ENCODE measurements around the gene SMARCC1. TPM values are rescaled to one million over a fixed set of nuclear protein-coding genes. Genes with fewer than 3 reads are reported as not detected.

Gene SMARCC1
- total RNA-seq, 1 donor from 2014 or later = 53.9 TPM

DNA sequence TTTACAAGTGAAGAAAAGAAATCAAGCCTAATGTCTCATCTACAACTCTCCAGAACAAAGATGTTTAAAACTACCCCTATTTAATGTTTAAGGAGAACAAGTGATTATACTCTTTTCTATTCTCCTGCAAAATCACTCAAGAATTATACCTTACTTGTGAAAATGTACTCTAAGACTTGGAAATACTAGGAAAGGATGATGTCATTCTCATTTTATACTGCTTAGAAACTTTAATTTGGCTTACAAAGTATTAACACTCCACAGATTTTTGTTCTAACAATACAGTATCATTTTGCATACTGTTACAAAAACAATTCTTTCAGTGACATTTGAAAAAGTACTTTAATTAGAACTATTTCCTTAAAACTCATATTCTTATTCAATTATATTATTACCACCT is 89.5 kb downstream of the SMARCC1 start:
- Histone ChIP-seq H3K27me3 (ENCODE audit: low read depth) (no peaks in the 10 kb centered on the region), H3K4me3 (no peak overlapping the region), H3K4me1 (no peaks in the 10 kb centered on the region), H3K27ac (no peak overlapping the region), H3K36me3 (peaks cover 90% of the 10 kb centered on the region), H3K9me3 (no peaks in the 10 kb centered on the region)
- ATAC-seq (no peak), DNase-seq (no peak)
- TF ChIP-seq, protein P1, sequence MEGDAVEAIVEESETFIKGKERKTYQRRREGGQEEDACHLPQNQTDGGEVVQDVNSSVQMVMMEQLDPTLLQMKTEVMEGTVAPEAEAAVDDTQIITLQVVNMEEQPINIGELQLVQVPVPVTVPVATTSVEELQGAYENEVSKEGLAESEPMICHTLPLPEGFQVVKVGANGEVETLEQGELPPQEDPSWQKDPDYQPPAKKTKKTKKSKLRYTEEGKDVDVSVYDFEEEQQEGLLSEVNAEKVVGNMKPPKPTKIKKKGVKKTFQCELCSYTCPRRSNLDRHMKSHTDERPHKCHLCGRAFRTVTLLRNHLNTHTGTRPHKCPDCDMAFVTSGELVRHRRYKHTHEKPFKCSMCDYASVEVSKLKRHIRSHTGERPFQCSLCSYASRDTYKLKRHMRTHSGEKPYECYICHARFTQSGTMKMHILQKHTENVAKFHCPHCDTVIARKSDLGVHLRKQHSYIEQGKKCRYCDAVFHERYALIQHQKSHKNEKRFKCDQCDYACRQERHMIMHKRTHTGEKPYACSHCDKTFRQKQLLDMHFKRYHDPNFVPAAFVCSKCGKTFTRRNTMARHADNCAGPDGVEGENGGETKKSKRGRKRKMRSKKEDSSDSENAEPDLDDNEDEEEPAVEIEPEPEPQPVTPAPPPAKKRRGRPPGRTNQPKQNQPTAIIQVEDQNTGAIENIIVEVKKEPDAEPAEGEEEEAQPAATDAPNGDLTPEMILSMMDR (IDR thresholded peaks at IDR 0.05) = no peak
- intact Hi-C loops (cut with DNase I) = no loop called here

DNA sequence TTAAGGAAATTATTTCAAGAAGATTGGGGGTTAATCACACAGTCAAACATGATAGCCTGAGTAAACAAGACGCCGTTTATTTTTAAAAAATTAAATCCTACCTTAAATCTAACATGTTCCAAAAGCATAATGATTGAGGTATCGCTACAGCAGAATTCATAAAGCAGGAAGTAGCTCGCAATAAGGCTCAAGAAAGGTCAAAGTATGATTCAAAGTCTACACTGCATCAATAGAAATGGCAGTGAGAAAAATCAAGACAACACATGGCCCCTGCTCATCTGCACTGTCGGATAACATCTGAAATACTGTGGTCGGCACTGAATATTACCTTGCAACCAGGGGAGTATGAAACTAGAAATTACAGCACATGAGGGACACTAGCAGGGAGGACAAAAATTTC is 93.2 kb downstream of the SMARCC1 start:
- Histone ChIP-seq H3K27ac (no peak overlapping the region), H3K9me3 (no peaks in the 10 kb centered on the region), H3K27me3 (ENCODE audit: low read depth) (no peaks in the 10 kb centered on the region), H3K4me1 (no peaks in the 10 kb centered on the region), H3K36me3 (peaks cover 95% of the 10 kb centered on the region), H3K4me3 (no peak overlapping the region)
- intact Hi-C loops (cut with DNase I) = no loop called here
- ATAC-seq (no peak), DNase-seq (no peak)
- TF ChIP-seq, protein P1 (IDR thresholded peaks at IDR 0.05) = no peak

DNA sequence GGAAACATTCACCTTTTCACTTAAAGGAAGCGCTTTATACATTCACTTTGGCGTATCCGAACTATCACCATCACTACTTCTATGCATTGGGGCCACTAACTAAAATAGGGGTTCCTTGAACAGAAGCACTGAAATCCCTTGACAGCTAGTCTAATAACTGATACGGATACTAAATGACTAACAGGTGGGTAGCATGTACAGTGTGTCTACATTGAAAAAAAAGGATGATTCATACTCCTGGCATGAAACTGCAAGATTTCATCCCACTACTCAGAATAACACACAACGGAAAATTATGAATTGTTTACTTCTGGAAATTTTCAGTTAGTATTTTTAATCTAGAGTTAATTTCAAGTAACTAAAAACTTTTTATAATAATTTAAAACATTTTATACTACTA is 96.7 kb downstream of the SMARCC1 start:
- Histone ChIP-seq H3K27ac (no peak overlapping the region), H3K9me3 (no peaks in the 10 kb centered on the region), H3K36me3 (peaks cover 81% of the 10 kb centered on the region), H3K4me1 (no peaks in the 10 kb centered on the region), H3K27me3 (ENCODE audit: low read depth) (no peaks in the 10 kb centered on the region), H3K4me3 (no peak overlapping the region)
- ATAC-seq (no peak), DNase-seq (no peak)
- intact Hi-C loops (cut with DNase I) = no loop called here
- TF ChIP-seq, protein P1 (IDR thresholded peaks at IDR 0.05) = no peak

DNA sequence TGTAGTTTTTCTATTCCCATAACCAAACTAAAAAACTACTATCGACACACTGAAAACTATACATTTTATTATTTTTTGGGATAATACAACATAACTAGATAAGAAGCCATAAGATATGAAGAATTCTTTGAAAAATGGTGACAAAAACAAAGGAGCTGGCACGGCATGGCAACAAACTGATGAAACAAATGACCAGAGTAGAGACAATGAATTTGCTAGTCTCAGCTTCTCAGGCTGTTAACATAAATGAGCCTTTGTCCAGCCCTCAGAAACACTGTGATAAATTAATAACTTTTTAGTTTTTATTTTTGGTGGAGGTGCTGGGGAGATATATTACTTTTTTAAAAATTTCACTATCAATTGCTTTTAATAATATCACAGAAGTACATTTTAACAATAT is 100.7 kb downstream of the SMARCC1 start:
- intact Hi-C loops (cut with DNase I) = no loop called here
- H3K27ac ChIP-seq = no peak overlapping the region
- TF ChIP-seq, protein P1 (IDR thresholded peaks at IDR 0.05) = no peak
- peaks cover 81% of the 10 kb centered on the region for H3K36me3 ChIP-seq
- no peak overlapping the region for H3K4me3 ChIP-seq
- H3K4me1 ChIP-seq = no peaks in the 10 kb centered on the region
- ATAC-seq (no peak), DNase-seq (no peak)
- no peaks in the 10 kb centered on the region for H3K9me3 ChIP-seq
- no peaks in the 10 kb centered on the region for H3K27me3 ChIP-seq (ENCODE audit: low read depth)

DNA sequence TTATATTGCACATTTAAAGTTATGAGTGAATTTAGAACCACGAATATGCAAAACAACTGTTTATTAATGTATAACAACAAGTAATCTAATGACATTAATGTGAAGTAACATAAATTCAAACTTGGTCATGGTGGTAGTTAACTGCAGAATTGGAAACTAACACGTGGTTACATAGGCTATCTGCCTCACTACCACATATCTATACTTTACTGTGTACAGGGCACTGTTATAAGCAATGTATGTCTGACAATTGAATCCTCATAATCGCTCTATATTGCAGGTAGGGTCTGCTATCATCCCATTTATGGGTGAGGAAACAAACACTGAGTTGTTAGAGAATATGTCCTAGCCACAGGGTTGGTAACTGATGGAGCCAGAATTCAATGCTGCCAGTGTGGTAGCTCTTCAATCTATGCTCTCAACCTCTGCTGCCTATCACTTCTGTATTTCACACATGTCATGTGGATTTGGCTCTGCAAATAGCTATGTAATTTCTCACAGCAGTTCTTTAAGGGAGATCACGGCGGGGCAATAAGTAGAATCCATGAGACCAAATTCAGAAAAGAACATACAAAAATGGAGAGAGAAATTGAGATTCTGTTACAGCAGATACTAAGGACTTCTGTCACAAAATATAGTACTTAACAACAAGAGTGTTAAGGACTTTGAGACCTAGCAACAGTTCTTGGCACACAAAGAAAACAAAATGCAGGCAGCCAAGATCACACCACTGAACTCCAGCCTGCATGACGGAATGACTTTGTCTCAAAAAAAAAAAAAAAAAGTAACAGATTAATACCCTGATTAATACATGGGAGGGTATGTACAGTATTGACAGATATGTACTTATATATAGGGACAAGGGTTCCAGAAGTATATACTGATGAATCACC is 103.0 kb downstream of the SMARCC1 start:
- Histone ChIP-seq H3K4me1 (no peaks in the 10 kb centered on the region), H3K4me3 (no peak overlapping the region), H3K36me3 (peaks cover 84% of the 10 kb centered on the region), H3K27ac (no peak overlapping the region), H3K9me3 (no peaks in the 10 kb centered on the region), H3K27me3 (ENCODE audit: low read depth) (no peaks in the 10 kb centered on the region)
- intact Hi-C loops (cut with DNase I) = no loop called here
- TF ChIP-seq, protein P1 (IDR thresholded peaks at IDR 0.05) = no peak
- DNase-seq = no peak
- no peak for ATAC-seq

Data from lower lobe of right lung (tissue), 2 donors.